ENCODE measurements around the gene TM9SF4.
"Not testable (repeated sequence)": the region's sequence is repeated elsewhere in the genome, so short reads cannot be mapped to it uniquely, and the experiment has no call there.

TM9SF4 gene

DNA sequence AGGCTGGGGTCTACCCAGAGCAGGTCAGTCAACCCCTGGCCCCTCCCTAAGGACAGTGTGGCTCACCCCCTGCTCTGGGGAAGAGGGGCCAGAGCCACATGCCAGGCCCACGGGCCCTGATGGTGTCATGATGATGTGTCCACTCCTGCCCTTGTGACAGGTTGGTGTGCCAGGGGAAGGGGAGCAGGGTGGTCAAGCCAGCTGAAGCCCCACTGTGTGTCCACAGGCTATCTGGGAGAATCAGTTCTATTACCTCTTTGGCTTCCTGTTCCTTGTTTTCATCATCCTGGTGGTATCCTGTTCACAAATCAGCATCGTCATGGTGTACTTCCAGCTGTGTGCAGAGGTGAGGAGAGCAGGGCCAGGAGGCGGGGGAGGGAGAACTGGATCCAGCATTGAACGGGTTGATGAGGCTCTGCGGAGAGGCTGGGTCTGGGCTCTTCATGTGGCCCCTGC is 50.3 kb downstream of the TM9SF4 start:
- no peak for DNase-seq

DNA sequence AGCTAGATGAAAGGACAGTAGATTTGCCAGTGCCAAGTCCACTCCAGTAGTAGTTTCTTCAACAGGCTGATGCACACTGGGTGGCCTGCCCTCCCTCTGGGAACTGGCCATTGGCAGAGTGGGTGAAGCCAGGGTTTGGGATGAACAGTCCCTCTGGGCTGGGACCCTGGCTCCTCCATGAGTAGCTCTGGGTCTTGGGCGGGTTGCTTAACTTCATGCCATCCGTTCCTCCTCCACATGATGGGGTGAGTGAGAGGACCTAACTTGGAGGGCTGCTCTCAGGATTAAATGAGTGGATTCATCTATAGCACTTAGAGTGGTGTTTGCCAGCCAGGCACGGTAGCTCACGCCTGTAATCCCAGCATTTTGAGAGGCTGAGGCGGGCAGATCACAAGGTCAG is 50.8 kb downstream of the TM9SF4 start:
- DNase-seq, result no peak

DNA sequence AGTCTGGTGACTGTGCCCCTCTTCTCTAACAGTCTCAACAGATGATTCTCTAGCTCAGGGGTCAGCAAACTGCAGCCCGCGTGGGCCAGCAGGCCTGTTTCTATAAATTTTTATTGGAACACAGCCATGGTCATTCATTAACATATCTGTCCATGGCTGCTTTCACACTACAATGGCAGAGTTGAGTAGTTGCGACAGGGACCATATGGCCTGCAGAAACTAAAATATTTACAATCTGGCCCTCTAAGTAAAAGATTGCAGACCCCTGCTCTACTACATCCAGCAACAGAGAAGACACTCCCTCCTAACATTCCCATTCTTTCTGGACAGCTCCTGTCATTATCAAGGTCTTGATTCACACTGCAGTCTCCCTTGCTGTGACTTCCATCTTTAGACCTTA is 52.8 kb downstream of the TM9SF4 start:
- no peak for DNase-seq

DNA sequence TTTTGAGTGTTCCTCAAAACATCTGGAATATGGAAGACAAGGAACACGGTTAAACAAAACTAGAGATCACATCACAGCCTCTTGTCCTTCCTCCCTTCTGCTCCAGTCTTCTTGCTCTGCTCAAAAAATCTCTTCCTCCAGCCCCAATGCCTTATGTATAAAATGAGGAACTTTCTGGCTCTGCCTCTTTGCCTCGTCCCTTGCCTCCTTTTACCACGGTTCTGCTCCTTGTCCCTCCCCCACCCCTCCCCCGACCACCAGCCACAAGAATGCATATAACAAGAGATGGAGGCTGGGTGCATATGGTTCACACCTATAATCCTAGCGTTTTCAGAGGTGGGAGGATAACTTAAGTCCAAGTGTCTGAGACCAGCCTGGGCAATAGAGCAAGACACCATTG is 54.4 kb downstream of the TM9SF4 start:
- no peak for DNase-seq

DNA sequence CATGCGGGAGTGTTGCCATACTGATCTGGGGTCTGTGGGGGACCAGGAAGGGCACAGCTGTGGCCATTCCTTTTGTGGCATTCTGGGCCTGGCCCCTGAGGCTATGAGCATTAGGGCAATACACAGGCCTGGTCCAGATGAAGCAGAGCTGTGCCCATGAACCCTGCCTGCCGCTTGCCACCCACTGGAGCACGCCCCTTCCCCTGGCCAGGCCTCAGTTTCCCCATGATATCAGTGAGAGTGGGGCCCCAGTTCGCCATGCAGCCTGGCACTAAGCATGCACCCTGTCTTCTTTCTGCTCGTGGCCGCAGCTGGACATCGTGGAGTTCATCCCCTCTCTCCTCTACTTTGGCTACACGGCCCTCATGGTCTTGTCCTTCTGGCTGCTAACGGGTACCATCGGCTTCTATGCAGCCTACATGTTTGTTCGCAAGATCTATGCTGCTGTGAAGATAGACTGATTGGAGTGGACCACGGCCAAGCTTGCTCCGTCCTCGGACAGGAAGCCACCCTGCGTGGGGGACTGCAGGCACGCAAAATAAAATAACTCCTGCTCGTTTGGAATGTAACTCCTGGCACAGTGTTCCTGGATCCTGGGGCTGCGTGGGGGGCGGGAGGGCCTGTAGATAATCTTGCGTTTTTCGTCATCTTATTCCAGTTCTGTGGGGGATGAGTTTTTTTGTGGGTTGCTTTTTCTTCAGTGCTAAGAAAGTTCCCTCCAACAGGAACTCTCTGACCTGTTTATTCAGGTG is 55.6 kb downstream of the TM9SF4 start:
- no peak for DNase-seq

DNA sequence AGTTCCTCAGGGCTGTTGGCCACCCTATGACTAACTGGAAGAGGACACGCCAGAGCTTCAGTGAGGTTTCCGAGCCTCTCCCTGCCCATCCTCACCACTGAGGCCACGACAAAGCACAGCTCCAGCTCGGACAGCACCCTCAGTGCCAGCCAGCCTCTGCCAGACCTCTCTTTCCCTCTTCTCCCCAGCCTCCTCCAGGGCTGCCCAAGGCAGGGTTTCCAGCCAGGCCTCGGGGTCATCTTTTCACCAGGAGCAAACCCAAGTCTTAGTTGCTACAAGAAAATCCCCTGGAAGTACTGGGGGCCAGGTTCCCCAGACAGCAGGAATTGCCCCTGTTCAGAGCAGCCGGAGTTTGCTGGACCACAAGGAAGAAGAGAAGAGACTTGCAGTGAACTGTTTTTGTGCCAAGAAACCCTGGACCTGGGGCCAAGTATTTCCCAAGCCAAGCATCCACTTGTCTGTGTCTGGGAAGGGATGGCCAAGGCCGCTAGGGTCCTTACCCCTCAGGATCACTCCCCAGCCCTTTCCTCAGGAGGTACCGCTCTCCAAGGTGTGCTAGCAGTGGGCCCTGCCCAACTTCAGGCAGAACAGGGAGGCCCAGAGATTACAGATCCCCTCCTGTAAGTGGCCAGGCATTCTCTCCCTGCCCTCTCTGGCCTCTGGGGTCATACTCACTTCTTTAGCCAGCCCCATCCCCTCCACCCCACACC is 56.5 kb downstream of the TM9SF4 start:
- DNase-seq, result no peak

DNA sequence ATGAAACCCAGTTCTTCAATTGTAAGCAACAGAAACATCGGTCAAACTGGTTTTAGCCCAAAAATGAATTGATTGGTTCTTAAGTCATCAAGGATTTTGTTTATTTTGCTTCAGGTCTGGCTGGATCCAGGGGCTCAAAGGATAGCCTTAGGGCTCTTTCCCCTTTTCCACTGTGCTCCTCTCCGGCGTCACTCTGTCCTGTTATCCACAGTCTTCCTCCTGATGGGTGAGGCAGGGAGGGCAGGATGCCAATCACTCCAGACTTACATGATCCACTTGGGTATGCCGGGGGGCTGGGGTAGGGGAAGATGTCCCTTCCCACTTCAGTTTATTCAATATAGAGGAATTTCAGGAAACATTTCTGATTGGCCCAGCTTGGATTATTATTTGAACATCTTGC is 58.0 kb downstream of the TM9SF4 start:
- no peak for DNase-seq

DNA sequence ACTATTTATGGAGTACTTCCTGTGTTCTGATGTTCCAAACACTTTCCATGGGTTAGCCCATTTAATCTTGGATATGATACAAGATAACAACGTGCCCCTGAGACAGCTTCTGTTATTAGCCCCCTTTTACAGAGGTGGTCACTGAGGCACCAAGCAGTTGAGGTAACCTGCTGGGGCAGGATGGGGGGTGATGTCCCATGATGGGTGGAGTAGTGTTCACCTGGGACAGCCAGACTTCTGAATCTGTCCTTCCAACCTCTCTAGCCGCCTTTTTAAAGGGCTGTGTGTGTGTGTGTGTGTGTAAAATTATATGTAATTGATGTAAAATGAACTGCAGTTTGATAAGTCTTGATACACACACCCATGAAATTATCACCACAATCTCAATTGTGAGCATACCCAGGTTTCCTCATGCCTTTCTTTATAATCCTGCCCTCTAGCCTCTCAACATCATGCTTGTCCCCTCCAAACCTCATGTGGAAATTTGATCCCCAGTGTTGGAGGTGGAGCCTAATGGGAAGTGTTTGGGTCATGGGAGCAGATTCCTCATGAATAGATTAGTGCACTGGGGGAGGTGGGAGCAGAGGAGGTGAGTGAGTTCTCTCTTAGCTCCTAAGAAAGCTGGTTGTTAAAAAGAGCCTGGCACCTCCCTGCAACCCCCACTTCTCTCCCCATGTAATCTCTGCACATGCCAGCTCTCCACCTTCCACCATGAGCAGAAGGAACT is 58.8 kb downstream of the TM9SF4 start:
- DNase-seq, result peak; percentile 57 to 78

DNA sequence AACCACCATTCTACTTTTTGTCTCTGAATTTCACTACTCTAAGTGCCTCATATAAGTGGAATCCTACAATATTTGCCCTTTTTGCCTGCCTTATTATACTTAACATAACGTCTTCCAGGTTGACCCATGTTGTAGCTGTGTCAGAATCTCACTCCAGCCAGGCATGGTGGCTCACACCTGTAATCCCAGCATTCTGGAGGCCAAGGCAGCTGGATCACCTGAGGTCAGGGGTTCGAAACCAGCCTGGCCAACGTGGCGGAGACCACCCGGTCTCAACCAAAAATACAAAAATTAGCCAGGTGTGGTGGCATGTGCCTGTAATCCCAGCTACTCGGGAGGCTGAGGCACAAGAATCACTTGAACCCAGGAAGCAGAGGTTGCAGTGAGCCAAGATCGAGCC is 68.2 kb downstream of the TM9SF4 start:
- DNase-seq, result not testable (repeated sequence)

DNA sequence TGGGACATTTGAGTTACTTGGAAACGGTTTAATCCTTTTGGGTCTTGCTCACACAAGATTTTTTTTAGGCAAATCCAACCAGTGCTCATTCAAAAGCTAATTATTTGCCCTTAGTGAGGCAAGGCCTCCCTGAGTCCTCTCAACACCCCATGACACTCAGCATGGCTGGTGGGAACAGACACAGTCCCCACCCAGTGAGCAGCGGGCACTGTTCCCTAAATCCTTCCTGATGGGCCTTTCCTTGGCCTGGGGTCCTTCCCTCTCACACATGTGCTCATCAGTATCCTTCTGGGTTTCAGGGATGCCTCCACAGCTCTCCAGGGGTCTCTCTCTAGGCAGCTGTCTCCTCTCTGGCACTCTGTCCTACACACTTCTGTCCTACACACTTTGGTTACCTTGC is 70.0 kb downstream of the TM9SF4 start:
- DNase-seq, result no peak

DNA sequence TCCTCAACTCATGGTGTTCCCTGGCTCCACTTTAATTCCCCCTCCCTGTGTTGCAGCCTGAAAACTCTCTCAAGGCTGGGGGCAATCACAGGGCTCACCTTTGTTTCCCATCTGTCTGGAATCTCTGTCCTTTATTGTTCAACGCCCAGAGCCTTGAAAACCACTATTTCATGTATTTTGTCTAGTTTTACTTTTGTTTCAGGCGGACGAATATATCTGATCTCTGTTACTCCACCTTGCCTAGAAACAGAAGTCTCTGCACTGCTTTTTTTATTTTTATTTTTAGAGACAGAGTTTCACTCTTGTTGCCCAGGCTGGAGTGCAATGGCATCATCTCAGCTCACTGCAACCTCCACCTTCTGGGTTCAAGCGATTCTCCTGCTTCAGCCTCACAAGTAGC is 70.4 kb downstream of the TM9SF4 start:
- DNase-seq, result no peak

DNA sequence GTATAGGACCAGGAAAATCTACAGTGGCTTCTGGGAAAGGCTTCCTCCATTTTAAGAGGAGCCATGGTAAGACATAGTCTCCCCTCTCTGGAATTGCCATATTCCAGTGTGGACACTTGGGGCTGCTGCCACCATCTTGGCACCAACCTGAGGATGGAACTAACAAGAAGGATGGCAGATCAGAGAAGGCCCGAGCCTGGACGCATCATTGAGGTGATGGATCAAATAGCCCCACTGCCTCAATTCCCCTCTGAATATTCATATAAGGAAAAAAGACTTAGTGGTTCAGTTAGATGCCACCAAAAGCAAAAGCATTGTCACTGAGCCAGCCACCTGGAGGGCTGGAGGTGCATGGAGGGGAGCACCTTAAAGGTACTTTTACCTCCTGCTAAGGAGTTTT is 72.1 kb downstream of the TM9SF4 start:
- DNase-seq, result no peak

DNA sequence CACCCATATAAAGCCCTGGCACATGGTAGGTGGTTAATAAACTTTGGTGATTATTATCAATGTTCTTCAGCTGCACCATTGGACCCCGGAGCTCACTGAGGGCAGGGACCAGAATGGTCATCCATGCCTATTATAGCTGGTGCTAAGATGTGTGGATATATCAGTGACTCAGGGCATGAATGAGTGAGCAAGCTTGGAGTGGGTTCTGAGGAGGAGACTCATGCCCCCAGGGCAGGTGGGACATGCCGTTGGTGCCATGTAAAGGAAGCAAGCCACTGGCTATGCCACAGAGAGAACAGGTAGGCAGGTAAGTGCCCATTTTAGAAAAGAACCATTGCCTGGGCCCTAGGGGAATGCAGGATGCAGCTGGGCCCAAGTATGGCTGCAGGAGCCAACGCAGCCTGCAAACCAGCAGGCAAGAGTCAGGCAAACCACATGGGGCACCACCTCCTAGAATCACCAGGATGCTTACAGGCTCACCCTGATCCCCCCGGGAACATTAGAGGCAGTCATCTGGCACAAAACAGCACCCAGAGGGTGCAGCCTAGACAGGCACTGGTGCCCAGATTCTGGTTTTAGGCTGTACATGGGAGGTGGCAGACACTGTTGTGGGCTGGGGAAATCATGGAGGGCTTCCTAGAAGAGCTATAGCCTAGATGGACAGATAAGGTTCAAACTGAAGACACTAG is 74.6 kb downstream of the TM9SF4 start:
- no peak for DNase-seq

DNA sequence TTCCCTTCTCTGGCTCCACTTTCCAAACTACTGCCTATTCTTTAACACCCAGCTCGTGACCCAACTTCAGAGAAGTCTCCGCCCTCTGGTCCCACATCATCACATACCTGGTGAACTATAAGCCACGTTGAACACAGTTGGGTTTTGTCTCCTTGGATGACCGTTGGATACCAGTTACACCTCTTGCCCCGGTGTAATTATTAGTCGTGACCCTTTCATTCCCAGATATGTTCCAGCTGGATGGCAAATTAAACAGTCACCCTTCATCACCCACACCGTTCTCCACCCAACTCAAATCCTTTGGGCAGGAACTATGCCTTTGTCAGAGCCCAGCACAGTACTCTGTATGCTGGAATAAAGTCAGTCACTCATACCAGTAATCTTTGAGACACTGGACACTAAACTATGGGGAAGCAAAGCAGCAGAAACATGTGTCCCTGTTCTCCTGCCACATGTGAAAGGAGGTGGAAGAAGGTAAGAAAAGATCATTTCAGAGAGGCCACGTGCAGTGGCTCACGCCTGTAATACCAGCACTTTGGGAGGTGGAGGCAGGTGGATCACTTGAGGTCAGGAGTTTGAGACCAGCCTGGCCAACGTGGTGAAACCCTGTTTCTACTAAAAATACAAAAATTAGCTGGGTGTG is 75.6 kb downstream of the TM9SF4 start:
- no peak for DNase-seq

DNA sequence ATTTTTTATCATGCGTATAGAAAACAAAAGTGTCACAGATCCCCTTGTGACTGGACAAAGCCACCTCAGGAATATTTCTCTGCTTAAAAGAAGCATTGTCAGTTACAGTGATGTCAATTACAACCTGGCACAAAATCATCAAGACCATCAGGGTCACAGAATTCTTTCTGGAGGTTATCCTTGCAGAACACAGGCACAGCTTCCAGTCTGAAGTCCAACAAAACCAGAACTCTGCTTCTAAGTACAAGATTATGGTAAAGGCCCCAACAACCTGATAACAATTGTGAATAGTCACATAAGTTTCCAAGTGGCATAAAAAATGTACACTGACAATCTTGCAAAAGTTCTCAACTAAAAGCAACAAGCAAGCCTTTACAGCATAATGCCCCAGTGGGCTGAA is 77.0 kb downstream of the TM9SF4 start:
- no peak for DNase-seq

DNA sequence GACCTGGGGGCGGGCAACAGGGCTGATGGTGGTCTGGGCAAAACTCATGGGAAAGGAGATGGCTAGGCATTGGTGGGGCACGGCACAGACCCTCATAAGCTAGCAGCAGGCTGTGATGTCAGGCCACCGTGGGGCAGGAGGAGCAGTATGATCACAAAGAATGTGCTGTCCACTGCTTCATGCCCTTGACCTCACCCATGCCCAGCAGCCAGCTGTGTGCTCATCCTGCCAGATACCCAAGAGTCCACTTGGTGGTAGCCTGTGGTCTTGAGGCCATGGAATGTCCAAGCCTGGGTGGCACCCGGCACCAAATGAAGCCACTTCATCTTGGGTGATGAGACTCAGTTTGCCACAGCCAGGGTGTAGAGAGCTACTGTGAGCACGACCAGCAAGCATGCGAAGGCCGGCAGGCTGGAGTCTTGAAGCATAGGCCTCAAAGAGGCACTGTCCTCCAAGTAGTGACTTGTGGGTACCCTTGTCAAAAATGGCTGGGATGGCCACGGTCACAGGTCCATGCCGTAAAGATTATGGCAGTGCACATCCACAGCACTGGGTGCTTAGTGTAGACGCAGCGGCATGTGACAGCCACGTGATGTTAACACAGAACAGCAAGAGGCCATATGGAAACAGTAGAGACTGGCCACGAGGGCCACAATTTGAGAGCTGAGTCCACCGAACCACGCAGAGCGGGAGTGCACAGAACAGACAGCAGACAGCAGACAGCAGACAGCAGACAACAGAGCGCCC is 79.0 kb downstream of the TM9SF4 start:
- DNase-seq, result no peak

DNA sequence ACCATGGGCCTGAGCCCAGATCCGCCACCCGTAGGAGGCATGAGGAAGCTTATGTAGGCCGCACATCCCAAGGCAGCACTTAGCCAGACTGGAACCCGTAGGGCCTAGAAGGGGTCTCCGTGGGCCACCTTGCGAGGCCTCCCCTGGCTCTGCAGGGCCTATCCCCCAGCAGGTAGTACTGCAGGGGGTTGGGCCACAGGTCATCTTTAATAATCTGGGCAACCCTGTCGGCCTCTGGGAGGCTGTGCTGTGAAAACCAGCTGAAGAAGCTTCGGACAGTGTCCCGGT is 79.6 kb downstream of the TM9SF4 start:
- no peak for DNase-seq

DNA sequence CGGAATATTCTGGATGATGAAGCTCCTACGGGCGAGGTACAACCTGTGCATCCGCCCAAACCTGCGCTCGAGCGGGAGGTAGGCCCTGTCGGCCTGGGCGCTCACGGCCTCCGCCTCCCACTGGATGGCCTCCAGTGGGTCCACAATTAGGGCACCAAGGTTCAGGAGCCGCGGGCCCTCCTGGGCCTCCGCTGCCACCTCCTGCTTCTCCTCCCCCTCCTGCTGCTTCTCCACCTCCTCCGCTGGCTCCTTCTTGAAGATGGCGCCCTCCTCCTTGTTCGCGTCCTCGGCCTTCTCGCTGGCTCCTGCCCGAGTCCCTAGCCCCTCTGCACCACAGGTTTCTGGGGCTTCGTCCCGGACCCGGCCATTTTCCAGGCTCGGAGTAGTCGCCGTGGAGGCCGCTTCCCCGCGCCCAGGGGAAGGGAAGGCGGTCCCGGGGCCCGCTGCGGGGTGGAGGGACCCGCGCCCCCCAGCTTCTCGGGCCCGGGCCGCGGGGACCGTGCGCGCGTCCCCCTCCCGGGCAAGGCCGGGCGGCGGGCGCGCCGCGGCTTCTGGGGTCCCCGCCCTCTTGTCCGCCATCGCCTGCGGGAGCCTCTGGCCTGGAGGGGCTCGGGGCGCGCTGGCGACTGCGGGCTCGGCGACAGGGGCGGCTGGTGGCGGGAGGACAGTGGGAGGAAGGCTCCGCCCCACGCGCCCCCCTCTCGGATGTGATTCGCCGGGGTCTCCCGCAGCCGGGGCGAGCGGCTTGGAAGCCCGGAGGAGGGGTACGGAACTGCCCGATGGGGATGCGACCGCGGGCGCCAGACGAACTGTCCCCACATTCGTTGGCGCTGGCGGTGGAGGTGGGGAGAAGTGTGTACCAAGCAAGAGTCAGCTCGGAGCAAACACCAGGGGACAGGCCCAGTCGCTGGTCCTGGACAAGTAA is 80.4 kb downstream of the TM9SF4 start:
- peak in 1 of 2 experiments; percentile 77 for DNase-seq

DNA sequence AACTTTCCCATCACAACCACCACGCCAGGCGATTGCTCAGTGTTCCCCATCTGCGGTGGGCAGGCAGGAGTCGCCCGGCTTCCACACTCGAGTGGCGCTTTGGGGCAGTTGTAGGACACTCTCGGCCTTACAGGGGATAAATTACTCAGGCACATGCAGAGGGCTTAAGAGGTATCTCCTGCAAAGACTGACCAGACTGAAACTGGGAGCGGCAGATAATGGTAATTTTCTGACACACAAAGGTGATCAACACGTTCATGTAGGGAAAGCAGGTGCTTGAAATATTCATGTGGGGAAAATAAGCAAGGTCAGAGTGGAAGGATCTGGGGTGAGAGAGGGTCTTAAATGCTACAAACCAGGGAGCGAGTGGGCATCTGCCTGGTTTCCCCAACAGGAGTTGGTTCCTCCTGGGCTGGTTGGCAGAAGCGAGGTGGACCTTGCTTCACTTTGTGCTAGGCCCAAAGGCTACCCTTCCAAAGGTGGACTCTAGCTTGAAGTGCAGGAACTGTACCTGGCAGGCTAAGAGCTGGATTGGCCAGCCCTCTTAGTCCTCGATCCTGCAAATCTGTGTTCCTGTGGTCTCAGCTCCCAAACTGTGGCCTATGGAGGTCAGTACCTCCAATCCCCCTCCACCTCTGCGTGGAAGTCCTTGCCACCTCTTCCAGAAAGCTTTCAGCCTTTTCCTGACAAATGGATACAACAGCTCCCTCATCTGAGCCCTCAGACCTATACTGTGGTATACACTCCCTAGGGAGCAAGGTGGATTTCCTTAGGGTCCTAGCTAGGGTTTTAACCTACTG is 81.3 kb downstream of the TM9SF4 start:
- DNase-seq, result peak in 1 of 2 experiments; percentile 35

DNA sequence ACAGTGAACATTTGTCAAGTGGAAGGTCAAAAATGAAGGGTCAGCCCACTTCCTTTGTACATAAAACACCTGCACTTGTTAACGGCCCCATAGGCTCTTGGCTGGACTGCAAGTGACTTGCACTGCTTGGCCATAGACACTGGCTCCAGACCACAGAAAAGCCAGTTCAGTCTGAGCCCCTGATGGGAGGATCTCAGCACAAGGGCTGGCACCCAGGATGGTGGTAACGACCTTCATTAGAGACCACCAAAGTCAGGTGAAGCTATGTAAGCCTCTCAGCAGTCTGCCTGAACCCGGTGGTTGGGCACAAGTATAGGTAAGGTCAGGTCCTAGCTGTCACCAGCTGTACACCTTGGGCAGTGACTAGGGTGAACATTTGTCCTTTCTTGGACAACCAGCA is 81.9 kb downstream of the TM9SF4 start:
- DNase-seq, result no peak
